ENCODE data around the gene RANBP17. TPM values are rescaled to one million over a fixed set of nuclear protein-coding genes. Genes with fewer than 3 reads are reported as not detected.

RANBP17 gene
- total RNA-seq, 2 donors from 2014 or later, result 26.6 to 28.0 TPM

DNA sequence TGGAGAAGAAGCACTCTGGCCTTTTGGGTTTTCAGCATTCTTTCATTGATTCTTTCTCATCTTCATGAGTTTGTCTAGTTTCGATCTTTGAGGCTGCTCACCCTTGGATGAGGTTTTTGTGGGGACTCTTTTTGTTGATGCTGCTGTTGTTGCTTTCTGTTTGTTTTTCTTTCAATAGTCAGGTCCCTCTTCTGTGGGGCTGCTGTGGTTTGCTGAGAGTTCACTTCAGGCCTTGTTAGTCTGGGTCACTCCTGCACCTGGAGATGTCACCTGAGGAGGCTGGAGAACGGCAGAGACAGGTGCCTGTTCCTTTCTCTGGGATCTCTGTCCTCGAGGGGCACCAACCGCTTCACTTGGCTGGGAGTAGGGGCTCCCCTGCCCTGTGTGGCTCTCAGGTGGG lies 14.0 kb downstream of the RANBP17 start:
- H3K27me3 Mint-ChIP-seq (ENCODE audit: insufficient read depth), result no peaks in the 10 kb centered on the region
- Histone ChIP-seq H3K9ac (ENCODE audit: extremely low read depth, low read length, poor library complexity, severe bottlenecking) (no peak overlapping the region), H3K9me3 (ENCODE audit: control insufficient read depth, low read length) (peaks cover 11% of the 10 kb centered on the region), H3K36me3 (ENCODE audit: control insufficient read depth, insufficient read depth, low read length) (peaks cover 19% of the 10 kb centered on the region), H3K27me3 (ENCODE audit: control insufficient read depth, insufficient read depth, low read length, poor library complexity, severe bottlenecking) (no peaks in the 10 kb centered on the region), H3K4me1 (ENCODE audit: control insufficient read depth, insufficient read depth, low read length) (no peaks in the 10 kb centered on the region), H3K4me3 (ENCODE audit: low read length) (no peak overlapping the region), H3K27ac (ENCODE audit: low read depth, low read length) (no peak overlapping the region)
- no peak for DNase-seq
- TF ChIP-seq, protein P1, sequence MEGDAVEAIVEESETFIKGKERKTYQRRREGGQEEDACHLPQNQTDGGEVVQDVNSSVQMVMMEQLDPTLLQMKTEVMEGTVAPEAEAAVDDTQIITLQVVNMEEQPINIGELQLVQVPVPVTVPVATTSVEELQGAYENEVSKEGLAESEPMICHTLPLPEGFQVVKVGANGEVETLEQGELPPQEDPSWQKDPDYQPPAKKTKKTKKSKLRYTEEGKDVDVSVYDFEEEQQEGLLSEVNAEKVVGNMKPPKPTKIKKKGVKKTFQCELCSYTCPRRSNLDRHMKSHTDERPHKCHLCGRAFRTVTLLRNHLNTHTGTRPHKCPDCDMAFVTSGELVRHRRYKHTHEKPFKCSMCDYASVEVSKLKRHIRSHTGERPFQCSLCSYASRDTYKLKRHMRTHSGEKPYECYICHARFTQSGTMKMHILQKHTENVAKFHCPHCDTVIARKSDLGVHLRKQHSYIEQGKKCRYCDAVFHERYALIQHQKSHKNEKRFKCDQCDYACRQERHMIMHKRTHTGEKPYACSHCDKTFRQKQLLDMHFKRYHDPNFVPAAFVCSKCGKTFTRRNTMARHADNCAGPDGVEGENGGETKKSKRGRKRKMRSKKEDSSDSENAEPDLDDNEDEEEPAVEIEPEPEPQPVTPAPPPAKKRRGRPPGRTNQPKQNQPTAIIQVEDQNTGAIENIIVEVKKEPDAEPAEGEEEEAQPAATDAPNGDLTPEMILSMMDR (conservative IDR thresholded peaks at IDR 0.05), result no peak
- H3K9me3 Mint-ChIP-seq, result peaks cover 35% of the 10 kb centered on the region
- no peak overlapping the region for H3K4me3 Mint-ChIP-seq
- no peak overlapping the region for H3K27ac Mint-ChIP-seq
- no peaks in the 10 kb centered on the region for H3K4me1 Mint-ChIP-seq
- peaks cover 21% of the 10 kb centered on the region for H3K36me3 Mint-ChIP-seq (ENCODE audit: low read depth)
- 93% methylated on average over 4 of the region's 4 CpGs; no CpG with 5 or more reads in 1 of the 2 experiments for WGBS, 2 experiments (ENCODE audit: insufficient coverage in 1 of 2, insufficient read length in 1 of 2)

DNA sequence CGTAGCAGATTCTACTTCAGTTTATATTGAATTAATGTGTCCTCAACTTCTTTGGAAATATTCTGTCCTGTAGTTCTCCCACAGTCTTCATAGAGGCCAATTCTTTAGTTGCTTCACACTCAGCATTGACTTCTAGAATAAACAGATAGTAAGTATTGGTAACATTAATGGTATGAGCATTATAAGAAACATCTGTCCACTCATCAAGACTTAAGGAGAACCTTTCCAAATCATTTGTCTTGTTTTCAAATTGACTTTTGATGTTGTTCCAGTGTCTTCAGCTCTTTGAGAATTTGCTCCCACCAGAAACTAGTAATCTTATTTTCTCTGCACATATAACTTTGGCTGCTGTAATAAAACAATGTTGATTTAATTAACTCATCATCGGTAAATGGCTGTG lies 18.3 kb downstream of the RANBP17 start:
- no peaks in the 10 kb centered on the region for H3K4me1 ChIP-seq (ENCODE audit: control insufficient read depth, insufficient read depth, low read length)
- no peaks in the 10 kb centered on the region for H3K4me1 Mint-ChIP-seq
- peaks cover 39% of the 10 kb centered on the region for H3K36me3 ChIP-seq (ENCODE audit: control insufficient read depth, insufficient read depth, low read length)
- H3K9me3 ChIP-seq (ENCODE audit: control insufficient read depth, low read length), result no peaks in the 10 kb centered on the region
- no peak overlapping the region for H3K4me3 ChIP-seq (ENCODE audit: low read length)
- peaks cover 3% of the 10 kb centered on the region for H3K9me3 Mint-ChIP-seq
- no peaks in the 10 kb centered on the region for H3K27me3 Mint-ChIP-seq (ENCODE audit: insufficient read depth)
- TF ChIP-seq, protein P1 (conservative IDR thresholded peaks at IDR 0.05), result no peak
- no peak for DNase-seq
- no peak overlapping the region for H3K27ac Mint-ChIP-seq
- WGBS, 2 experiments (ENCODE audit: insufficient coverage in 1 of 2, insufficient read length in 1 of 2), result 93% methylated on average over 2 of the region's 2 CpGs; no CpG with 5 or more reads in 1 of the 2 experiments
- no peak overlapping the region for H3K9ac ChIP-seq (ENCODE audit: extremely low read depth, low read length, poor library complexity, severe bottlenecking)
- peaks cover 11% of the 10 kb centered on the region for H3K36me3 Mint-ChIP-seq (ENCODE audit: low read depth)
- no peaks in the 10 kb centered on the region for H3K27me3 ChIP-seq (ENCODE audit: control insufficient read depth, insufficient read depth, low read length, poor library complexity, severe bottlenecking)
- H3K4me3 Mint-ChIP-seq, result no peak overlapping the region
- H3K27ac ChIP-seq (ENCODE audit: low read depth, low read length), result no peak overlapping the region

DNA sequence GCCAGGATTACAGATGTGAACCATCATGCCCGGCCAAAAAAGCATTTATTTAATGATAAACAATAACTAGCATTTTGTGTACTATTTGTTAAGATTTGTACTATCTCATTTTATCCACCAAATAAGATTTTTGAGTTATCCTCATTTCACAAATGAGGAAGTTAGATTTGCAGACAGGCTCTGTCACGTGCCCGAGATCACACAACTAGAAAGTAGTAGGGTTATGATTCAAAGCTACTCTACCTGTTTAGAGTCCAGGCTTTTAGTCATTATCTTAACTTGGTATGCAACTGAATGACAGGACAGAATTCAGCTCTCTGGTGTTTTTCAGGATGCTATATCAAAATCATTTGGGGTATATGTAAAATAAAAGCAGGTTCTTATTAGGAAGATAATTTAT lies 20.5 kb downstream of the RANBP17 start:
- Histone ChIP-seq H3K9ac (ENCODE audit: extremely low read depth, low read length, poor library complexity, severe bottlenecking) (no peak overlapping the region), H3K36me3 (ENCODE audit: control insufficient read depth, insufficient read depth, low read length) (peaks cover 39% of the 10 kb centered on the region), H3K4me1 (ENCODE audit: control insufficient read depth, insufficient read depth, low read length) (no peaks in the 10 kb centered on the region), H3K9me3 (ENCODE audit: control insufficient read depth, low read length) (no peaks in the 10 kb centered on the region), H3K27me3 (ENCODE audit: control insufficient read depth, insufficient read depth, low read length, poor library complexity, severe bottlenecking) (no peaks in the 10 kb centered on the region), H3K4me3 (ENCODE audit: low read length) (no peak overlapping the region), H3K27ac (ENCODE audit: low read depth, low read length) (no peak overlapping the region)
- Mint-ChIP-seq H3K36me3 (ENCODE audit: low read depth) (peaks cover 14% of the 10 kb centered on the region), H3K9me3 (no peaks in the 10 kb centered on the region), H3K27ac (no peak overlapping the region), H3K4me1 (no peaks in the 10 kb centered on the region), H3K27me3 (ENCODE audit: insufficient read depth) (no peaks in the 10 kb centered on the region), H3K4me3 (no peak overlapping the region)
- 98 to 100% methylated on average over 2 of the region's 3 CpGs for WGBS, 2 experiments (ENCODE audit: insufficient coverage in 1 of 2, insufficient read length in 1 of 2)
- DNase-seq, result no peak
- TF ChIP-seq, protein P1 (conservative IDR thresholded peaks at IDR 0.05), result no peak
